B cell (primary cell): ENCODE data around the gene PDE4B. TPM values are rescaled to one million over a fixed set of nuclear protein-coding genes. Genes with fewer than 3 reads are reported as not detected.

Source experiments
- ATAC-seq: fragments of 200-7000 bp; cut with Tn5 transposase; one replicate; pipeline ENCODE4 v1.10.0; 2021; ENCODE audit warnings: low read depth, mild to moderate bottlenecking, moderate number of reproducible peaks, moderate library complexity
- CTCF ChIA-PET: fragments of 350-600 bp; sonication (Branson Sonifier 250); formaldehyde crosslinking; loops from one replicate; lab custom pipeline; 2021; ENCODE audit warnings: antibody characterized with exemption, inconsistent platforms; lab: Charles Lee
- POLR2A ChIA-PET: fragments of 350-600 bp; sonication (Branson Sonifier 250); formaldehyde crosslinking; loops from one replicate; lab custom pipeline; 2021; ENCODE audit warnings: antibody characterized with exemption; lab: Charles Lee
- DNase-seq: peaks from one replicate; pipeline ENCODE4 v3.0.0; 2013
- H2AFZ ChIP-seq: 2 replicates; pipeline ENCODE4 v1.6.1; 2012; ENCODE audit warnings: mild to moderate bottlenecking, low read depth, low read length; ENCODE audit not compliant: insufficient read depth, poor library complexity, severe bottlenecking
- H3K27ac ChIP-seq, 2 donors: 1 replicate in 1 of 2; 2 replicates in 1 of 2; pipeline ENCODE4 v1.5.1; 2012 to 2013; ENCODE audit warnings: low read length in 2 of 2, mild to moderate bottlenecking in 2 of 2, moderate library complexity in 1 of 2
- H3K27me3 ChIP-seq, 4 experiments: fragments of 200-600 bp in 1 of 4; sonication (generic) in 1 of 4; replicated peaks in 1 of 4; 1 replicate in 2 of 4; 2 replicates in 2 of 4; pipeline versions ENCODE4 v1.6.1 to v1.7.0; 2013 to 2016; ENCODE audit warnings: low read length in 3 of 4, mild to moderate bottlenecking in 2 of 4, mixed read lengths in 1 of 4, moderate library complexity in 1 of 4; ENCODE audit not compliant: insufficient read depth in 4 of 4, control insufficient read depth in 3 of 4; ENCODE audit errors: control extremely low read depth in 1 of 4
- H3K36me3 ChIP-seq, 2 experiments: replicated peaks in 1 of 2; 1 replicate in 1 of 2; 2 replicates in 1 of 2; pipeline versions ENCODE4 v1.6.1 to v1.7.1; 2013; ENCODE audit warnings: low read length in 1 of 2; ENCODE audit not compliant: insufficient read depth in 2 of 2, control insufficient read depth in 1 of 2; ENCODE audit errors: control extremely low read depth in 1 of 2, extremely low read depth in 1 of 2
- H3K4me1 ChIP-seq, 2 donors: fragments of 200-600 bp in 1 of 2; sonication (generic) in 1 of 2; 1 replicate in 1 of 2; 2 replicates in 1 of 2; pipeline versions ENCODE4 v1.5.1 to v1.6.1; 2013 to 2017; ENCODE audit warnings: low read length in 2 of 2; ENCODE audit not compliant: control insufficient read depth in 2 of 2, insufficient read depth in 2 of 2
- H3K4me2 ChIP-seq: replicated peaks from 2 replicates; pipeline ENCODE3; 2012; ENCODE audit warnings: mild to moderate bottlenecking, low read depth, low read length; ENCODE audit not compliant: poor library complexity, severe bottlenecking
- H3K4me3 ChIP-seq, 5 experiments: fragments of 200-600 bp in 1 of 5; sonication (generic) in 1 of 5; 1 replicate in 3 of 5; 2 replicates in 2 of 5; pipeline versions ENCODE4 v1.5.1 to v1.7.0; 2011 to 2016; ENCODE audit warnings: low read length in 4 of 5, mild to moderate bottlenecking in 4 of 5, low read depth in 2 of 5, control low read depth in 1 of 5, moderate library complexity in 1 of 5; ENCODE audit not compliant: insufficient read depth in 1 of 5; ENCODE audit errors: control extremely low read depth in 1 of 5, extremely low read depth in 1 of 5
- H3K79me2 ChIP-seq: fragments of 200-600 bp; sonication (generic); one replicate; pipeline ENCODE4 v1.6.0; 2016; ENCODE audit warnings: low read length; ENCODE audit not compliant: control insufficient read depth, insufficient read depth
- H3K9ac ChIP-seq: fragments of 200-600 bp; sonication (generic); 2 replicates; pipeline ENCODE4 v1.6.1; 2017; ENCODE audit warnings: mild to moderate bottlenecking, low read length, moderate library complexity
- H3K9me3 ChIP-seq, 3 donors: one replicate each; pipeline versions ENCODE4 v1.6.1 to v1.7.1; 2013; ENCODE audit warnings: low read length in 2 of 3; ENCODE audit not compliant: control insufficient read depth in 2 of 3, insufficient read depth in 1 of 3; ENCODE audit errors: control extremely low read depth in 1 of 3
- H4K20me1 ChIP-seq: 2 replicates; pipeline ENCODE4 v1.6.0; 2012; ENCODE audit warnings: mild to moderate bottlenecking, low read length; ENCODE audit not compliant: insufficient read depth, control insufficient read depth, poor library complexity, severe bottlenecking
- H3K27ac Mint-ChIP-seq: one replicate; pipeline ENCODE4 v1.8.0; 2021; ENCODE audit warnings: mixed read lengths
- H3K27me3 Mint-ChIP-seq: one replicate; pipeline ENCODE4 v1.8.0; 2021; ENCODE audit warnings: mixed read lengths
- H3K4me1 Mint-ChIP-seq: one replicate; pipeline ENCODE4 v1.8.0; 2021; ENCODE audit warnings: mixed read lengths
- H3K4me3 Mint-ChIP-seq: one replicate; pipeline ENCODE4 v1.8.0; 2021; ENCODE audit warnings: mixed read lengths
- H3K9me3 Mint-ChIP-seq: one replicate; pipeline ENCODE4 v1.8.0; 2022; ENCODE audit warnings: mixed read lengths; ENCODE audit not compliant: insufficient read depth
- EZH2 ChIP-seq: IDR thresholded peaks from 2 replicates; pipeline ENCODE4 v1.6.1; 2012; ENCODE audit warnings: borderline replicate concordance, low read depth, mild to moderate bottlenecking, moderate library complexity, low read length; ENCODE audit not compliant: insufficient read depth, poor library complexity, severe bottlenecking
- WGBS: methylation state at CpG from one replicate; pipeline ENCODE4 v1.1.5; 2013; ENCODE audit warnings: missing lambda C conversion rate; ENCODE audit not compliant: insufficient coverage; 5-methylcytosine and 5-hydroxymethylcytosine counted together
- intact Hi-C: fragments of 100-400 bp; cut with micrococcal nuclease; formaldehyde crosslinking; loops from one replicate; pipeline ENCODE4 v1.10.0; 2022
- polyA plus RNA-seq: library from polyadenylated mRNA; depleted of rRNA; stranded (reverse); fragments of >200 nt; gene quantifications from 2 replicates; pipeline ENCODE4 v1.2.3, GENCODE V29; 2012
- total RNA-seq, 2 donors: library from RNA; stranded (reverse); fragments of 120-200 nt in 1 of 2; gene quantifications; 1 replicate in 1 of 2; 2 replicates in 1 of 2; pipeline versions ENCODE4 v1.2.3 to v1.2.4, GENCODE V29; 2013 to 2022
- TF ChIP-seq, protein P1 (sequence below): fragments of 200-600 bp; IDR thresholded peaks from one replicate; pipeline ENCODE4 v1.8.0; 2022; ENCODE audit warnings: antibody characterized with exemption, mild to moderate bottlenecking

The PDE4B gene
- total and polyA plus RNA-seq, 2 donors (not counting 1 experiment from before 2014, with no cell fraction given): 63.7 to 242 TPM

DNA sequence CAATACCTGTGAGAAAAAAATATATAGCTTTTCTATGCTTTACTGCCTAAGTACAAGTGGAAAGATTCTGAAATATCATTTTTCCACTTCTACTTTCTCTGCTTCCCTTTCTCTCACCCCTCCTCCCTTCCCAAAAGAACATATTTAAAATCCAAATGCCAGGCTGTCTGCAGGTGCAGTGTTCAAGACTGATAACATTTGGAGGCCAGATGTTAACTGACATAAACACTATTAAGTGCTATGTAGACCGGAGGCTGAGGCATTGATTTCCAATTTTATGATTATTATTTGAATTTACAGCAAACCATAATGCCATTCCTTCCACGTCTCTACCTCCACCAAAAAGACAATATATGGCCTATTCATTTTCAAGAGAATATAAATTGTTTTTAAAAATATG is 444.3 kb downstream of the PDE4B start:
- H3K27ac ChIP-seq: no peak overlapping the region
- no peak overlapping the region for H2AFZ ChIP-seq
- Mint-ChIP-seq H3K4me3 (no peak overlapping the region), H3K9me3 (no peaks in the 10 kb centered on the region), H3K27me3 (peaks cover 30% of the 10 kb centered on the region), H3K27ac (no peak overlapping the region), H3K4me1 (no peaks in the 10 kb centered on the region)
- H3K4me1 ChIP-seq: no peaks in the 10 kb centered on the region
- ChIA-PET CTCF (interaction anchor here (1.3 to 23.9 kb wide), 3 partner anchors 208 to 278 kb away, joined by 3 to 572 read pairs (median 4); no protein-coding TSS in a partner anchor), POLR2A (no interaction called here)
- no peaks in the 10 kb centered on the region for H3K79me2 ChIP-seq
- no peak overlapping the region for H3K4me3 ChIP-seq
- H3K36me3 ChIP-seq: no peaks in the 10 kb centered on the region
- H3K27me3 ChIP-seq: peaks cover 0 to 7% (median 0%) of the 10 kb centered on the region in 4 experiments
- no CpG with 5 or more reads among the region's 2 CpGs for WGBS
- no peaks in the 10 kb centered on the region for H3K9me3 ChIP-seq
- no peak overlapping the region for H3K9ac ChIP-seq
- no peaks in the 10 kb centered on the region for H4K20me1 ChIP-seq
- intact Hi-C loops: no loop called here
- DNase-seq: no peak
- no peak for ATAC-seq
- H3K4me2 ChIP-seq: no peak overlapping the region
- TF ChIP-seq EZH2: no peak
- TF ChIP-seq, protein P1, sequence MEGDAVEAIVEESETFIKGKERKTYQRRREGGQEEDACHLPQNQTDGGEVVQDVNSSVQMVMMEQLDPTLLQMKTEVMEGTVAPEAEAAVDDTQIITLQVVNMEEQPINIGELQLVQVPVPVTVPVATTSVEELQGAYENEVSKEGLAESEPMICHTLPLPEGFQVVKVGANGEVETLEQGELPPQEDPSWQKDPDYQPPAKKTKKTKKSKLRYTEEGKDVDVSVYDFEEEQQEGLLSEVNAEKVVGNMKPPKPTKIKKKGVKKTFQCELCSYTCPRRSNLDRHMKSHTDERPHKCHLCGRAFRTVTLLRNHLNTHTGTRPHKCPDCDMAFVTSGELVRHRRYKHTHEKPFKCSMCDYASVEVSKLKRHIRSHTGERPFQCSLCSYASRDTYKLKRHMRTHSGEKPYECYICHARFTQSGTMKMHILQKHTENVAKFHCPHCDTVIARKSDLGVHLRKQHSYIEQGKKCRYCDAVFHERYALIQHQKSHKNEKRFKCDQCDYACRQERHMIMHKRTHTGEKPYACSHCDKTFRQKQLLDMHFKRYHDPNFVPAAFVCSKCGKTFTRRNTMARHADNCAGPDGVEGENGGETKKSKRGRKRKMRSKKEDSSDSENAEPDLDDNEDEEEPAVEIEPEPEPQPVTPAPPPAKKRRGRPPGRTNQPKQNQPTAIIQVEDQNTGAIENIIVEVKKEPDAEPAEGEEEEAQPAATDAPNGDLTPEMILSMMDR: no peak

DNA sequence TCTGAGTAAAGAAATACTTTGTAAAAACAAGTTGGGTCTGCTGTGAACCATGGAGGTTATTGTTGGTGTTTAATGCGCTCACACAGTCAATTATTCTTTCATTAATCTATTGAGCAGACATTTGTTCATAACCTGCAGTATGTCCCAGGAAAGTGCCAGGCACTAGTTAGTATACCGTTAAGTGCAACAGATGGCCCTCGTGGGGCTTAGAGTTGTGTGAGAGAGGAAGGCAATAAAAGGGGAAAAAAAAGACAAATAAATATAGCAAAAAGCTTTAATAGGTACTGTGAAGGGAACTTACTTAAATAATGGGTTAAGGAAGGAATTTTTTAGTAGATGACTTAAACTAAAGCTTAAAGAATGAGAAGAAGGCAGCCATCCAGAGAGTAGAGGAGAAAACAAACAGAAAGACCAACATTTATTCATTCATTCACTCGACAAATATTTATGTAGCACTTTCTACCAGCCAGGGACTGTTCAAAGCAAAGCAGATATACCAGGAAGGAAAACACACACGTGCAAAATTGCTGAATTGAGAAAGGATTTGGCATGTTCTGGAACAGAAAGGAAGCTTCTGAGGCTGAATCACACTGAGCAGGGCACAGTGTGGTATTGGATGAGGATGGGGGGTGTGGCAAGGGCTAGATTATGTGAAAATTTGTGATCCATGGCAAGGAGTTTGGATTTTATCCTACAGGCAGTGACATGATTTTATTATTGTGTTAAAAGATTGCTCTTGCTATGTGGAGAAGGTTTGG is 445.2 kb downstream of the PDE4B start:
- ChIA-PET CTCF (interaction anchor here (1.2 to 23.9 kb wide), 3 partner anchors 15 to 275 kb away, joined by 3 to 572 read pairs (median 4); no protein-coding TSS in a partner anchor), POLR2A (no interaction called here)
- Mint-ChIP-seq H3K4me1 (no peaks in the 10 kb centered on the region), H3K9me3 (no peaks in the 10 kb centered on the region), H3K27me3 (peaks cover 30% of the 10 kb centered on the region), H3K4me3 (no peak overlapping the region), H3K27ac (no peak overlapping the region)
- ATAC-seq (no peak), DNase-seq (no peak)
- intact Hi-C loops: no loop called here
- TF ChIP-seq, protein P1: no peak
- TF ChIP-seq EZH2: no peak
- Histone ChIP-seq H3K27ac (no peak overlapping the region), H3K36me3 (no peaks in the 10 kb centered on the region), H2AFZ (no peak overlapping the region), H3K27me3 (peaks cover 0 to 7% (median 0%) of the 10 kb centered on the region in 4 experiments), H4K20me1 (no peaks in the 10 kb centered on the region), H3K9ac (no peak overlapping the region), H3K4me2 (no peak overlapping the region), H3K9me3 (no peaks in the 10 kb centered on the region), H3K79me2 (no peaks in the 10 kb centered on the region), H3K4me1 (no peaks in the 10 kb centered on the region), H3K4me3 (no peak overlapping the region)
- WGBS: 9% methylated on average over 1 of the region's 5 CpGs
